Prostate gland (tissue), 2 donors: Measurements from ENCODE around the gene PIGA.

Source experiments
- POLR2AphosphoS5 ChIP-seq: sonication (generic); formaldehyde crosslinking; IDR thresholded peaks from one replicate; pipeline ENCODE4 v1.6.1; 2017; ENCODE audit warnings: antibody characterized with exemption
- TF ChIP-seq, protein P1 (sequence below), 4 experiments: fragments of 200-600 bp in 2 of 4; fragments of 450-650 bp in 2 of 4; sonication (generic) in 2 of 4; IDR thresholded peaks; 1 replicate in 3 of 4; 2 replicates in 1 of 4; pipeline ENCODE4 v1.5.1; 2016 to 2019; ENCODE audit warnings: antibody characterized with exemption in 4 of 4, mild to moderate bottlenecking in 2 of 4, moderate library complexity in 2 of 4

DNA sequence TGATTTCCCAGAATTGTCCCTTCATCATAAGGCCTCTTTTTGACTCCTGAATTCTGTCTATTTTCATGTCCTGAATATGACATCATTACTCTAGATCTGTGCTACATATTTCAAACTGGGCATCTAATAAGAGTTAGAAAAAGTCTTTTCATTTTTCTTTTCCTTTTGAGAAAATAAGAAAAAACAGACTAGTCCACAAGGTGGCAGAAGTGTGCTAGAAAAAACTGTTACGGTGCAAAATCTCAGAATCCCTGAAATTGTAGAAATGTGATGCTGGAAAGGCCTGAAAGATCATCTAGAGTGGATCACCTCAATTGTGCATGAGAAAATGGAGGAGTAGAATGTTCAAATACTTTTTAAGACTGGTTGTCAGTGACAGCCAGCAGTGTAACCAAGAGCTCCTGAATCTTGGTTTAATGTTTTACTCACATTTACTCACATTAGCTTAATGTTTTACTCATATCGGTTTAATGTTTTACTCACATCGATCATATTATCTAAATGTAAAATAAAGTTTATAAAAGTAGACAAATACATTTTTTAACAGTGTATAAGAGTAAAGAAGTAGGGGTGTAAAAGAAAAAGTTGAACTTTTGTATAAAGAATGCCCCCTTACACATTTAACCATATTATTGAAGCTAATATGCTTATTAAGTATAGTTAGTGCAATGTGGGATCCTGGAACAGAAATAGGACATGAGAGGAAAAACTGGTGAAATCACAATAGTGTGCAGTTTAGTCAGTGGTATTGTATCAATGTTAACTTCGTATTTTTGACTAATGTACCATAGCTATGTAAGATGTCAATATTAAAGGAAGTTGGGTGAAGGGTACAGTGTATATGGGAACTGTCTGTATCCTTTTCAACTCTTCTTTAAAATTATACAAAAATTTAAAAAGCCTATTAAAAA, 35.1 kb downstream of the PIGA start:
- TF ChIP-seq, protein P1, sequence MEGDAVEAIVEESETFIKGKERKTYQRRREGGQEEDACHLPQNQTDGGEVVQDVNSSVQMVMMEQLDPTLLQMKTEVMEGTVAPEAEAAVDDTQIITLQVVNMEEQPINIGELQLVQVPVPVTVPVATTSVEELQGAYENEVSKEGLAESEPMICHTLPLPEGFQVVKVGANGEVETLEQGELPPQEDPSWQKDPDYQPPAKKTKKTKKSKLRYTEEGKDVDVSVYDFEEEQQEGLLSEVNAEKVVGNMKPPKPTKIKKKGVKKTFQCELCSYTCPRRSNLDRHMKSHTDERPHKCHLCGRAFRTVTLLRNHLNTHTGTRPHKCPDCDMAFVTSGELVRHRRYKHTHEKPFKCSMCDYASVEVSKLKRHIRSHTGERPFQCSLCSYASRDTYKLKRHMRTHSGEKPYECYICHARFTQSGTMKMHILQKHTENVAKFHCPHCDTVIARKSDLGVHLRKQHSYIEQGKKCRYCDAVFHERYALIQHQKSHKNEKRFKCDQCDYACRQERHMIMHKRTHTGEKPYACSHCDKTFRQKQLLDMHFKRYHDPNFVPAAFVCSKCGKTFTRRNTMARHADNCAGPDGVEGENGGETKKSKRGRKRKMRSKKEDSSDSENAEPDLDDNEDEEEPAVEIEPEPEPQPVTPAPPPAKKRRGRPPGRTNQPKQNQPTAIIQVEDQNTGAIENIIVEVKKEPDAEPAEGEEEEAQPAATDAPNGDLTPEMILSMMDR (IDR thresholded peaks at IDR 0.05), result peak in 2 of 4 experiments; percentile 37 to 47
- no peak for TF ChIP-seq POLR2AphosphoS5
